ENCODE data around the gene PPP4R3C. TPM values are rescaled to one million over a fixed set of nuclear protein-coding genes. Genes with fewer than 3 reads are reported as not detected.
"Not testable (repeated sequence)": the region's sequence is repeated elsewhere in the genome, so short reads cannot be mapped to it uniquely, and the experiment has no call there.

PPP4R3C gene
- total RNA-seq, 4 donors from 2014 or later: not detected

- DNase-seq: no peak
- H3K36me3 ChIP-seq: no peaks in the 10 kb centered on the region
- in situ Hi-C loops (cut with MboI; ENCODE audit: low pct_ligation_motif_present in 1 of 4, low pct_unique_long_range_greater_than_20kb in 1 of 4, low sequenced_read_pairs in 3 of 4): no loop called here
- no peak overlapping the region for H3K27ac ChIP-seq
- no peaks in the 10 kb centered on the region for H3K9me3 ChIP-seq
- no peaks in the 10 kb centered on the region for H3K4me1 ChIP-seq
- H3K4me3 ChIP-seq: no peak overlapping the region
- intact Hi-C loops (cut with DNase I; ENCODE audit: low total_unique reads): no loop called here
- TF ChIP-seq EP300 (IDR thresholded peaks at IDR 0.05; ENCODE audit: low read depth): no peak
- H3K27me3 ChIP-seq: no peaks in the 10 kb centered on the region
Observed at GRCh38 chrX:27451324-27451723, 11.8 kb downstream of the PPP4R3C start.

GRCh38 chrX:27446423-27446822, 16.7 kb downstream of the PPP4R3C start:
- intact Hi-C loops (cut with DNase I; ENCODE audit: low total_unique reads): no loop called here
- no peaks in the 10 kb centered on the region for H3K9me3 ChIP-seq
- no peak overlapping the region for H3K27ac ChIP-seq
- no peak for DNase-seq
- no peak overlapping the region for H3K4me3 ChIP-seq
- H3K27me3 ChIP-seq: no peaks in the 10 kb centered on the region
- TF ChIP-seq POLR2AphosphoS5 (IDR thresholded peaks at IDR 0.05): no peak
- TF ChIP-seq CTCF (IDR thresholded peaks at IDR 0.05): no peak
- no peak for TF ChIP-seq POLR2A (IDR thresholded peaks at IDR 0.05)
- no peak for TF ChIP-seq EP300 (IDR thresholded peaks at IDR 0.05; ENCODE audit: low read depth)
- in situ Hi-C loops (cut with MboI; ENCODE audit: low pct_ligation_motif_present in 1 of 4, low pct_unique_long_range_greater_than_20kb in 1 of 4, low sequenced_read_pairs in 3 of 4): no loop called here
- H3K4me1 ChIP-seq: no peaks in the 10 kb centered on the region
- no peaks in the 10 kb centered on the region for H3K36me3 ChIP-seq
- WGBS, 2 donors (ENCODE audit: low coverage in 1 of 2): 74% methylated on average over 1 of the region's 1 CpG; no CpG with 5 or more reads in 1 of the 2 donors

- WGBS, 2 donors (ENCODE audit: low coverage in 1 of 2): 40 to 73% methylated on average over 2 of the region's 2 CpGs
- in situ Hi-C loops (cut with MboI; ENCODE audit: low pct_ligation_motif_present in 1 of 4, low pct_unique_long_range_greater_than_20kb in 1 of 4, low sequenced_read_pairs in 3 of 4) (no loop called here), intact Hi-C loops (cut with DNase I; ENCODE audit: low total_unique reads) (no loop called here)
- Histone ChIP-seq H3K27me3 (no peaks in the 10 kb centered on the region), H3K9me3 (no peaks in the 10 kb centered on the region), H3K27ac (no peak overlapping the region), H3K4me3 (no peak overlapping the region), H3K4me1 (no peaks in the 10 kb centered on the region), H3K36me3 (no peaks in the 10 kb centered on the region)
- no peak for TF ChIP-seq CTCF (IDR thresholded peaks at IDR 0.05)
- no peak for DNase-seq
Observed at GRCh38 chrX:27445438-27445837, 17.7 kb downstream of the PPP4R3C start.

GRCh38 chrX:27444093-27444908, 18.8 kb downstream of the PPP4R3C start:
- Histone ChIP-seq H3K9me3 (no peaks in the 10 kb centered on the region), H3K4me3 (no peak overlapping the region), H3K36me3 (no peaks in the 10 kb centered on the region), H3K27ac (no peak overlapping the region), H3K27me3 (no peaks in the 10 kb centered on the region), H3K4me1 (no peaks in the 10 kb centered on the region)
- WGBS, 2 donors (ENCODE audit: low coverage in 1 of 2): 80 to 90% methylated on average over 2 to 3 of the region's 3 CpGs
- intact Hi-C loops (cut with DNase I; ENCODE audit: low total_unique reads) (no loop called here), in situ Hi-C loops (cut with MboI; ENCODE audit: low pct_ligation_motif_present in 1 of 4, low pct_unique_long_range_greater_than_20kb in 1 of 4, low sequenced_read_pairs in 3 of 4) (no loop called here)
- TF ChIP-seq POLR2AphosphoS5 (IDR thresholded peaks at IDR 0.05): no peak
- TF ChIP-seq CTCF (IDR thresholded peaks at IDR 0.05): no peak
- no peak for TF ChIP-seq POLR2A (IDR thresholded peaks at IDR 0.05)
- no peak for TF ChIP-seq EP300 (IDR thresholded peaks at IDR 0.05; ENCODE audit: low read depth)
- DNase-seq: no peak

GRCh38 chrX:27442392-27442791, 20.7 kb downstream of the PPP4R3C start:
- DNase-seq; H3K27me3 ChIP-seq; H3K27ac ChIP-seq; H3K4me1 ChIP-seq; H3K9me3 ChIP-seq; in situ Hi-C loops (cut with MboI; ENCODE audit: low pct_ligation_motif_present in 1 of 4, low pct_unique_long_range_greater_than_20kb in 1 of 4, low sequenced_read_pairs in 3 of 4); intact Hi-C loops (cut with DNase I; ENCODE audit: low total_unique reads); H3K36me3 ChIP-seq; H3K4me3 ChIP-seq: not testable (repeated sequence)
- WGBS, 2 donors (ENCODE audit: low coverage in 1 of 2): 85% methylated on average over 7 of the region's 7 CpGs; no CpG with 5 or more reads in 1 of the 2 donors

All from transverse colon (tissue), 4 donors.